ENCODE data around the gene FAF1.
"Not testable (repeated sequence)": the region's sequence is repeated elsewhere in the genome, so short reads cannot be mapped to it uniquely, and the experiment has no call there.

Gene FAF1

DNA sequence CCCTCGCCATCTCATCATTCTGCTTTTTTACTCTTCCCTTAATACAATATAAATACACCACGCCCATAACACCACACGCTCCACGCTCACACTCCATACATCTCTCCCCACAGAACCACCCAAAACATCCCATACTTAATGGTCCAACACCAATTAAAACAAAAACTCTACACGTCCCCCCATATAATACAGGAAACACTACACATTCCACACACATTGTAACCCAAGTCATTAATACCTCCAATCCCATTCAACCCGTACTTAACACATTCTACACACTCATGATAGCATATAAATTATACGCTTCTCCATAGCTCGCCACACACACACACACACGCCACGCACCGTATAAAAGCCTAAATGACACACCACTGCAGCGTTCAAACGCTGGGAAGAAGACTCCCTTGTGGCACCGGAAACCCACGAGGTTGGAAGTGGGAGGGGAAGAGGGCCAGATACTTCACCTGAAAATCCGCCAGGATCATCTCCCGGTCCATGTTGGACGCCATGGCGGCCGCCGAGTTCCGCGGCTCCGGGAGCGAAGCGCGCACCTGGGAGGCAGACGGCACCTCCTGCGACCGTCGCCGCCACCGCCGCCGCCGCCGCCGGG is 659 bp downstream of the FAF1 start:
- no peak for DNase-seq (ENCODE audit: low read depth)

GRCh38 chr1:50955116-50955515 is 5.0 kb downstream of the FAF1 start:
- no peak for DNase-seq (ENCODE audit: low read depth)

DNA sequence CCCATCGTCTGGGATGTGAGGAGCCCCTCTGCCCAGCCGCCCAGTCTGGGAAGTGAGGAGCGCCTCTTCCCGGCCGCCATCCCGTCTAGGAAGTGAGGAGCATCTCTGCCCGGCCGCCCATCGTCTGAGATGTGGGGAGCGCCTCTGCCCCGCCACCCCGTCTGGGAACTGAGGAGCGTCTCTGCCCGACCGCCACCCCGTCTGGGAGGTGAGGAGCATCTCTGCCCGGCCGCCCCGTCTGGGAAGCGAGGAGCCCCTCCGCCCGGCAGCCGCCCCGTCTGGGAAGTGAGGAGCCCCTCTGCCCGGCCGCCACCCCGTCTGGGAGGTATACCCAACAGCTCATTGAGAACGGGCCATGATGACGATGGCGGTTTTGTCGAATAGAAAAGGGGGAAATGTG is 7.5 kb downstream of the FAF1 start:
- not testable (repeated sequence) for DNase-seq (ENCODE audit: low read depth)

GRCh38 chr1:50950396-50950795 is 9.7 kb downstream of the FAF1 start:
- no peak for DNase-seq (ENCODE audit: low read depth)

DNA sequence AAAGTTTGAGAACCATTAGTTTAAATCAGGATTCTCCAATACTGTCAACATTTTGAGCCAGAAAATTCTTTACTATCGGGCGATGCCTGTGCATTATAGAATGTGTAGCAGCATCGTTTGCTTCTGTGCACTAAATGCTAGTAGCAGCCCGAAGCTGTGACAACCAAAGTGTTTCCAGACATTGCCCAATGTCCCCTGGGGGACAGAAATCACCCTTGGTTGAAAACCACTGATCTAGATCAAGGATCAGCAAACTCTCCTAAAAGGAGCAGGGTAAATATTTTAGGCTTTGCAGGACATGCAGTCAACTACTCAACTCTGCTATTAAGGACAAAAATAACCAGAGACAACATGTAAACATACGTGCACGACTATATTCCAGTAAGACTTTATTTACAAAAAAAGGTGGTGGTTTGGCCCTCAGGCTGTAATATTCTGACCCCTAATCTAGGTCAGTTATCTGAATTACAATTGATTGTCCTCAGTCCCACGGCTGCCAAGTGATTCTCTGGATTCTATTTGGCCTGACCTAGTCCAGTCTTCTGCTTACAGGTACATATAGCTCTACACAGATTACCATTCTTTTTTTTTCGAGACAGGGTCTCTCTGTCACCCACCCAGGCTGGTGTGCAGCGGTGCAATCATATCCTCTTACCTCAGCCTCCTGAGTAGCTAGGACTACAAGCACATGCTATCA is 10.6 kb downstream of the FAF1 start:
- DNase-seq (ENCODE audit: low read depth), result no peak

DNA sequence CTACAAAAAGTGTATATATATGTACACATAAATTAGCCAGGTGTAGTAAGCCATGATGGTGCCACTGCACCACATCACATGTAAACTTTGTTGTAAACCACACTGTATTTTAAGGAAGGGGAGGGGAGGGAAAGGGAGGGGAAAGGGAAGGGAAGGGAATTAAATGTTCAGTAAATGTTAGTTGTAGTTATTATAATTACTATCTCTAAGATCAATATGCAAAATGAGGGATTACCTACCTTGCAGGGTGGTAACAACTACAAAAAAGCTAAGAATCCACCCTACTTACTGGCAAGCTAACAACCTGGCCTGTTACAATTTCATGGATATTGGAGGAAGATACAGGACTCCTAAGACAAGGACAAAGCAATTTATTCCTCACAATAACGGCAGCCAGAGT is 17.7 kb downstream of the FAF1 start:
- DNase-seq (ENCODE audit: low read depth), result no peak

DNA sequence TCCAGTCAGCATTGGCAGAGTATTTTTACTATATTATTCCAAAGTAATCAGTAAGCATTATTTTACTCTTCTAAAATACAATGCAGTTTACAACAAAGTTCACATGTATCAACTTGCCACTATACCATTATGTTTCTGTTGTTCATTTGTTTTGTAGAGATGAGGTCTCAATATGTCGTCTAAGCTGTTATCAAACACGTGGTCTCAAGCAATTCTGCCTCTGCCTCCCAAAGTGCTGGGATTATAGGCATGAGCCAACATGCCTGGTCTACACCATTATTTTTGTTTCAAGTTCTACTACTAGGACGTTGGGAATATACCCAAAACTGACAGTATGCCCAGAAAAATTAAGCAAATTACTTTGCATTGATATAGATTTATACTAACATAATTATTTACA is 19.8 kb downstream of the FAF1 start:
- DNase-seq (ENCODE audit: low read depth), result no peak

- no peak for DNase-seq (ENCODE audit: low read depth)
Observed at GRCh38 chr1:50936321-50936720, 23.7 kb downstream of the FAF1 start.

DNA sequence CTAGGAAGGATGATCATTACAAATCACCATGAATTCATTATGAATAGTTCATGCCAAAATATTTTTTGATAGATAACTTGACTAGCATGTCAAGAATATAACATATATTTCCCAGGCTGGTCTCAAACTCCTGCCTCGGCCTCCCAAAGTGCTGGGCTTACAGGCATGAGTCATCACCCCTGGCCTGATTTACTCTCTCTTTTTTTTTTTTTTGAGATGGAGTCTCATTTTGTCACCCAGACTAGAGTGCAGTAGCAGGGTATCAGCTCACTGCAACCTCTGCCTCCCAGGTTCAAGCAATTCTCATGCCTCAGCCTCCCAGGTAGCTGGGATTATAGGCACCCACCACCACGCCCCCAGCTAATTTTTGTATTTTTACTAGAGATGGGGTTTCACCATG is 24.8 kb downstream of the FAF1 start:
- DNase-seq (ENCODE audit: low read depth), result not testable (repeated sequence)

GRCh38 chr1:50934838-50935237 is 25.2 kb downstream of the FAF1 start:
- DNase-seq (ENCODE audit: low read depth), result no peak

- DNase-seq (ENCODE audit: low read depth), result not testable (repeated sequence)
Observed at GRCh38 chr1:50933770-50934169, 26.3 kb downstream of the FAF1 start.

DNA sequence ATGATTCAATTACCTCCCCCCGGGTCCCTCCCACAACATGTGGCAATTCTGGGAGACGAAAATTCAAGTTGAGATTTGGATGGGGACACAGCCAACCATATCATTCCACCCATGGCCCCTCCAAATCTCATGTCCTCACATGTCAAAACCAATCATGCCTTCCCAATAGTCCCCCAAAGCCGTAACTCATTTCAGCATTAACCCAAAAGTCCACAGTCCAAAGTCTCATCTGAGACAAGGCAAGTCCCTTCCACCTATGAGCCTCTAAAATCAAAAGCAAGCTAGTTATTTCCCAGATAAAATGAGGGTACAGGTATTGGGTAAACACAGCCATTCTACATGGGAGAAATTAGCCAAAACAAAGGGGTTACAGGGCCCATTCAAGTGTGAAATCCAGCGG is 28.0 kb downstream of the FAF1 start:
- DNase-seq (ENCODE audit: low read depth), result not testable (repeated sequence)

GRCh38 chr1:50930965-50931737 is 28.9 kb downstream of the FAF1 start:
- no peak for DNase-seq (ENCODE audit: low read depth)

DNA sequence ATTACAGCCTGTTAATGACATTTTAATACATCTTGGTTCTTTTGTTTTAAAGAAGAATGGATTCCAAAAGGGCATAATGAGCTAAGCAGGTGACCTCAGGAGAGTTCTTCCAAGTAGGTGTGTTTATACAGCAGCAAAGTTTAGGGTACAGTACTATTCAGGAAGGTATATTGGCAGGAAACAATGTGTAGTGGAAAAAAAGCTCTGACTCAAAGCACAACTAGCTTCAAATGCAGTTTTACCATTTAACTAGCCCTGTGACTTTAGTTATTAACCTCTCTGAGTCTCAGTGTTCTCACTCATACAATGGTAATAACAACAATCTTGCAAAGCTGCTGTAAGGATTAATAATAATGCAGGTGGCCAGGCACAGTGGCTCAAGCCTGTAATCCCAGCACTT is 29.9 kb downstream of the FAF1 start:
- no peak for DNase-seq (ENCODE audit: low read depth)

- peak; percentile 11 for DNase-seq (ENCODE audit: low read depth)
Observed at GRCh38 chr1:50929376-50929958, 30.6 kb downstream of the FAF1 start.

DNA sequence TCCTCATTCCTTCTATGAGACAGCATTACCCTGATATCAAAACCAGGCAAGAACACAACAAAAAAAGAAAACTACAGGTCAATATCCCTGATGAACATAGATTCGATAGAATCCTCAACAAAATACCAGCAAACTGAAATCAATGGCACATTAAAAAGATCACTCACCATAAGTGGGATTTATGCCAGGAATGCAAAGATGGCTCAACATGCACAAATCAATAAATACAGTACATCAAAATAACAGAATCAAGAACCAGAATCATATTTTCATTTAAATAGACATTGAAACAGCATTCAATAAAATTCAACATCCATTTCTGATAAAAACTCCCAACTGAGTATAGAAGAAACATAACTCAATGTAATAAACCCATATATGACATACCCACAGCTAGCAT is 36.5 kb downstream of the FAF1 start:
- no peak for DNase-seq (ENCODE audit: low read depth)

DNA sequence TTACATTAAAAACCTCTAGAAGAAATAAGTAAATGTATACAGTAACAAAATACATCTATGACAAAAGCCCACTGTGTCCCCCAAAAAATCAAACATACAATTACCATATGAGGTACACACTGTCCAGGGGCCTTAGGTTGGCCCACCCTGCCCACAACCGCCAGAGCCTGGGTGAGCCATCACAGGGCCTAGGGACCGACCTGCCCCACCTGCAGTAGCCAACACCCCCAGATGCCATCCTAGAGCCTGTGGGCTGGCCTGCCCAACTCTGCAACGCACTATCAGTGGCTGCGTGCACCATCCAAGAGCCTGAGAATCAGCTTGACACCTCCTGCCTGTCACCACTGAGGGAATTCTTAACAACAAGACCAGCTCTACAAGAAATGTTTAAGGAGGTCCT is 39.0 kb downstream of the FAF1 start:
- DNase-seq (ENCODE audit: low read depth), result no peak

- DNase-seq (ENCODE audit: low read depth), result no peak
Observed at GRCh38 chr1:50920409-50920808, 39.7 kb downstream of the FAF1 start.

GRCh38 chr1:50917138-50918137 is 42.6 kb downstream of the FAF1 start:
- DNase-seq (ENCODE audit: low read depth), result no peak

- DNase-seq (ENCODE audit: low read depth), result no peak
Observed at GRCh38 chr1:50915621-50916020, 44.4 kb downstream of the FAF1 start.

- DNase-seq (ENCODE audit: low read depth), result no peak
Observed at GRCh38 chr1:50913954-50914353, 46.1 kb downstream of the FAF1 start.

DNA sequence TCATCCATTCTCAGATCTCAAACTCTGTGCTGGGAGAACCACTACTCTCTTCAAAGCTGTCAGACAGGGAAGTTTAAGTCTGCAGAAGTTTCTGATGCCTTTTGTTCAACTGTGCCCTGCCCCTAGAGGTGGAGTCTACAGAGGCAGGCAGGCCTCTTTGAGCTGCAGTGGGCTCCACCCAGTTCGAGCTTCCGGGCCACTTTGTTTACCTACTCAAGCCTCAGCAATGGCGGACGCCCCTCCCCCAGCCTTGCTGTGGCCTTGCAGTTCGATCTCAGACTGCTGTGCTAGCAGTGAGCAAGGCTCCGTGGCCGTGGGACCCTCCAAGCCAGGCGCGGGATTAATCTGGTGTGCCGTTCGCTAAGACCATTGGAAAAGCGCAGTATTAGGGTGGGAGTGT is 49.7 kb downstream of the FAF1 start:
- not testable (repeated sequence) for DNase-seq (ENCODE audit: low read depth)
